ENCODE measurements around the gene LPP. TPM values are rescaled to one million over a fixed set of nuclear protein-coding genes. Genes with fewer than 3 reads are reported as not detected.

Gene LPP
- total RNA-seq, 4 donors from 2014 or later = 183 to 293 (median 242) TPM

DNA sequence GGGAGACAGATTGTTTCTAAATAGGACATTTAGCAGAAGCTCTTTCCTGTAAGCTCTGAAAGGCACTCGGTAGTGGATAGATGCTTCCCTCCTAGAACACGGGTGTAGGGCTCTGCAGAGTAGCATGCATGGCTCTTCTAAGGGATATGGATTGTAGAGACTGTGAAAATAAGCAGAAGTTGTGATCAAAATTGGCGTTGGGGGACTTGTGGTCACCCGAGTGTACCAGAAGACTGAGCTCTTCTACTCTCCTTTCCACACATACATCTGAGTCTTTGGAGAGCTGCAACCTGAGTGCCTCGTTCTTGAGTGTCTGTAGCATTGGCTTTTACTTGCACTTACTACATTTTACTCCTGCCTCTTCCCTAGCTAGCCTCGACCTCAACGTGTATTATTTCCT is 197.7 kb downstream of the LPP start:
- H3K4me1 ChIP-seq = peaks cover 0 to 46% (median 27%) of the 10 kb centered on the region in 4 donors
- no peak overlapping the region for H3K4me3 ChIP-seq
- H3K36me3 ChIP-seq = no peaks in the 10 kb centered on the region
- H3K27ac ChIP-seq = no peak overlapping the region
- TF ChIP-seq, protein P1, sequence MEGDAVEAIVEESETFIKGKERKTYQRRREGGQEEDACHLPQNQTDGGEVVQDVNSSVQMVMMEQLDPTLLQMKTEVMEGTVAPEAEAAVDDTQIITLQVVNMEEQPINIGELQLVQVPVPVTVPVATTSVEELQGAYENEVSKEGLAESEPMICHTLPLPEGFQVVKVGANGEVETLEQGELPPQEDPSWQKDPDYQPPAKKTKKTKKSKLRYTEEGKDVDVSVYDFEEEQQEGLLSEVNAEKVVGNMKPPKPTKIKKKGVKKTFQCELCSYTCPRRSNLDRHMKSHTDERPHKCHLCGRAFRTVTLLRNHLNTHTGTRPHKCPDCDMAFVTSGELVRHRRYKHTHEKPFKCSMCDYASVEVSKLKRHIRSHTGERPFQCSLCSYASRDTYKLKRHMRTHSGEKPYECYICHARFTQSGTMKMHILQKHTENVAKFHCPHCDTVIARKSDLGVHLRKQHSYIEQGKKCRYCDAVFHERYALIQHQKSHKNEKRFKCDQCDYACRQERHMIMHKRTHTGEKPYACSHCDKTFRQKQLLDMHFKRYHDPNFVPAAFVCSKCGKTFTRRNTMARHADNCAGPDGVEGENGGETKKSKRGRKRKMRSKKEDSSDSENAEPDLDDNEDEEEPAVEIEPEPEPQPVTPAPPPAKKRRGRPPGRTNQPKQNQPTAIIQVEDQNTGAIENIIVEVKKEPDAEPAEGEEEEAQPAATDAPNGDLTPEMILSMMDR (IDR thresholded peaks at IDR 0.05) = no peak
- no peak for TF ChIP-seq EP300 (IDR thresholded peaks at IDR 0.05)
- no peak for TF ChIP-seq POLR2A (IDR thresholded peaks at IDR 0.05)
- DNase-seq (ENCODE audit: low spot score in 2 of 2) = no peak
- H3K27me3 ChIP-seq = no peaks in the 10 kb centered on the region
- H3K9me3 ChIP-seq = no peaks in the 10 kb centered on the region
- WGBS, 2 donors = 82 to 89% methylated on average over 7 of the region's 7 CpGs

DNA sequence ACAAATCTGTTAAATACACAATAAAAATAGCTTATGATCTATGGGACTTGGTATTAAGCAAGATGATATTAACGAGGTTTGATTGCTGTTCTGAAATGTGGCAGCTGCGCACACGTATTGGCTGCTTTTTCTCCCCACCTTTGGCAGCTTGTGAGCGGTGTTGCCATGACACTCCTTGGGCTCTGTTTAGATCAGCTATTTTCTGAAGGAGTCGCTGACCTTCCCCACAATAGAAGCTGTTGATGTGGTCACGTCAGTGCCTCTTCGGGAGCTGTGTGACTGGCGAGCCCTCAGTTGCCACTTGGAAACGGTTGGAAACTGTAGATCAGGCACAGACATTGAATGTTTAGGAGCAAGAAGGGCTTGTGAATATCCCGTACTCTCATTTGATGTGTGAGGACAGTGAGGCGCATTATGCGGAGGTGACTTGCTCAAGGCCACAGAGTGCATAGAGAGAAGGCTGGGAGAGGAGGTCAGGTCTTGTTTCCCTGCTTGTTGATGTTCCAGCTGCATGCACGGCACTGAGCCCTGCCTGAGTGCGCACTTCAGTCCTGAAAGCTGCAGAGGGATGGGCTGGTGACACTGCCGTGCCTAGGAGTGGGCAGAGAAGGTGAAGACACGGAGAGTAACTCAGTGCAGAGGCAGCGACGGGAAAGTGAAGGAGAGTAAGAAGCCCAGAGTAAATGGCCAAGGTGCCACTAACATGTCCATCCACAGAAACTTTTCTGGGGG is 198.4 kb downstream of the LPP start:
- H3K4me1 ChIP-seq = peaks cover 0 to 44% (median 27%) of the 10 kb centered on the region in 4 donors
- WGBS, 2 donors = 90 to 96% methylated on average over 18 of the region's 18 CpGs
- no peak for DNase-seq (ENCODE audit: low spot score in 2 of 2)
- H3K27me3 ChIP-seq = no peaks in the 10 kb centered on the region
- no peak overlapping the region for H3K27ac ChIP-seq
- H3K4me3 ChIP-seq = no peak overlapping the region
- H3K36me3 ChIP-seq = no peaks in the 10 kb centered on the region
- no peaks in the 10 kb centered on the region for H3K9me3 ChIP-seq
- TF ChIP-seq, protein P1 (IDR thresholded peaks at IDR 0.05) = no peak

DNA sequence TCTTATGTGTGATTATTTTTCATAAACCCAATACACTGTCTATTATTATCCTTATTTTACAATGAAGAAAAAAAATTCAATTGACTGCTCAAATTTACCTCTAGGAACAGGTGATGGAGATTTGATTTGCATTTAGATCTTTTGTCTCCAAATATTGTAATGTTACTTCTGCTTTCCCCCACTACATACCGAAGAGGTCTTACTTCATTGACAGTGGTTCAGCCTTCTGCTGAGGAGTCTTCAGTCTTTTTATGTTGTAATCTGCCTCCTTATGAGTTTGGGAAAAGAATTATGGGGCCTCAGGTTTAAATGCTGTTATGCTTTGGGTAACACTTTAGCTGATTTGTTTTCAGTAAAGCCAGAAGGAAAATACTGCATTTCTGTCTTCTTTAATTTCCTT is 199.5 kb downstream of the LPP start:
- TF ChIP-seq POLR2A (IDR thresholded peaks at IDR 0.05) (no peak), EP300 (IDR thresholded peaks at IDR 0.05) (no peak)
- TF ChIP-seq, protein P1 (IDR thresholded peaks at IDR 0.05) = no peak
- no peaks in the 10 kb centered on the region for H3K27me3 ChIP-seq
- H3K9me3 ChIP-seq = no peaks in the 10 kb centered on the region
- no peak overlapping the region for H3K4me3 ChIP-seq
- H3K36me3 ChIP-seq = no peaks in the 10 kb centered on the region
- WGBS, 2 donors = 84 to 86% methylated on average over 1 of the region's 1 CpG
- no peak overlapping the region for H3K27ac ChIP-seq
- peaks cover 0 to 44% (median 20%) of the 10 kb centered on the region in 4 donors for H3K4me1 ChIP-seq
- no peak for DNase-seq (ENCODE audit: low spot score in 2 of 2)

DNA sequence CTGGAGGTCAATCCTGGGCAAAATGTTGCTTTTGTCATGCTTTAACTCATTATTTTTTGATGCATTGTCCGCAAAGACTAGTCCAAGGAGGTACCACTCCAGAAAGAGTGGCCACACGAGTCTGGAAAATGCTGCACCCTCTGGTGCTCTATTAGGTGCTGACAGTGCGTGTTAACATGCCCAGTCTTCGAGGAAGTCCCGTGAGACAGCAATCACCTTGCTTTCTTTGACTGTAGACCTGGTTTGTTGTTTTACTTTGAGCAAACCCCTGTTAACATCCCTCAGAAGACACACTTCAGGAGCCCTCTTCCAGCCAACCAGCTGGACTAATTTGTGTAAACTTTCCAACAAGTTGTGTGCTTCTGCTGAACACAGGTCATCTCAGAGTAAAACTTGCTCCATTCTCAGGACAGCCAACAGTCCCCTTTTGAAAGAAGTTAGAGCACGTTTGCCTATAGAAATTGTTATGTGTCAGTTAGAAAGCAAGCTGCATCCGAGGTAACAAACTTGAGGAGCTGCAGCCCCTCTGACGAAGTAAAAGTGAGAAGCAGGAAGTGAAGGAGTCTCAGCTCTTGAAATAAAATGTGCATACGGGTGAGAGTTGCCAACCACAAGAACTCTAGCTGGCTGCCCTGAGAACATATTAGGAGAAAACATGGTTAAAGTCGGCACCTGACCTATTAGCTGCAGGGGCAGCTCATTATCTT is 205.0 kb downstream of the LPP start:
- Histone ChIP-seq H3K27me3 (no peaks in the 10 kb centered on the region), H3K4me3 (no peak overlapping the region), H3K27ac (no peak overlapping the region), H3K36me3 (no peaks in the 10 kb centered on the region), H3K4me1 (peaks cover 0 to 37% (median 9%) of the 10 kb centered on the region in 4 donors), H3K9me3 (no peaks in the 10 kb centered on the region)
- 80 to 86% methylated on average over 10 of the region's 10 CpGs for WGBS, 2 donors
- no peak for TF ChIP-seq EP300 (IDR thresholded peaks at IDR 0.05)
- TF ChIP-seq POLR2A (IDR thresholded peaks at IDR 0.05) = no peak
- TF ChIP-seq, protein P1 (IDR thresholded peaks at IDR 0.05) = no peak
- DNase-seq (ENCODE audit: low spot score in 2 of 2) = no peak

DNA sequence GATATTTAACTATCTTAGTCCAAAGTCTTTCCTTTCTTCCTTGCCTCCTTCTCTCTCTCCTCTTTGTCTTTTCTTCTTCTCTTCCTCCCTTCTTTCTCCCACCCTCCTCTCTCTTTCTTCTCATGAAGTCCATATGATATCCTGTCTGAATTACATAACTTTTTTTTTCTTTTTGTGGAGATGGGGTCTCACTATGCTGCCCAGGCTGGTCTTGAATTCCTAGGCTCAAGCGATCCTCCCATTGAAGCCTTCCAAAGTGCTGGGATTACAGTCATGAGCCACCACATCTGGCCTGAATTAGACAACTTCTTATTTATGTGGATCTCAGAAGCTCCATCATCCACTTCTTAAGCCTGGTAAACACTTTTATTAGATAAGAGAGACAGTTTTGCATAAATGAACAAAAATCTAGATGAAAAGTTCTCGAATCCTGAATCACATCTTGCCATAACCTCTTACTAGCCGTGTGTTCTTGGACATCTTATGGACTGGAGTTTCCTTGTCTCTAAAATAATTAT is 206.5 kb downstream of the LPP start:
- WGBS, 2 donors = 95% methylated on average over 3 of the region's 3 CpGs
- H3K9me3 ChIP-seq = no peaks in the 10 kb centered on the region
- no peak overlapping the region for H3K4me3 ChIP-seq
- TF ChIP-seq POLR2A (IDR thresholded peaks at IDR 0.05) = no peak
- TF ChIP-seq EP300 (IDR thresholded peaks at IDR 0.05) = no peak
- TF ChIP-seq, protein P1 (IDR thresholded peaks at IDR 0.05) = no peak
- no peak overlapping the region for H3K27ac ChIP-seq
- peaks cover 0 to 50% (median 9%) of the 10 kb centered on the region in 4 donors for H3K4me1 ChIP-seq
- no peaks in the 10 kb centered on the region for H3K27me3 ChIP-seq
- no peaks in the 10 kb centered on the region for H3K36me3 ChIP-seq
- DNase-seq (ENCODE audit: low spot score in 2 of 2) = no peak

Data from tibial nerve (tissue), 4 donors.